C4-2B (cell line): Measurements from ENCODE around the gene MYBPC1.

Experiments
- CTCF ChIP-seq: fragments of 450-650 bp; conservative IDR thresholded peaks from 2 replicates; pipeline ENCODE4 v1.5.1; 2017; ENCODE audit warnings: mild to moderate bottlenecking
- ZFX ChIP-seq: fragments of 450-650 bp; IDR thresholded peaks from 2 replicates; pipeline ENCODE4 v1.6.1; 2017

GRCh38 chr12:101666052-101666728, 71.4 kb downstream of the MYBPC1 start:
- TF ChIP-seq CTCF, result no peak
- TF ChIP-seq ZFX, result no peak
